Lung (tissue), 12 donors: ENCODE data around the gene TTC22. TPM values are rescaled to one million over a fixed set of nuclear protein-coding genes. Genes with fewer than 3 reads are reported as not detected.

Experiments
- ATAC-seq: fragments of 200-7000 bp; cut with Tn5 transposase; one replicate; pipeline ENCODE4 v1.9.1; 2020; ENCODE audit warnings: moderate number of reproducible peaks; ENCODE audit not compliant: insufficient read depth, low FRiP score
- DNase-seq, 3 donors: peaks; one replicate each; pipeline ENCODE4 v3.0.0-alpha.2; 2013 to 2017
- H3K27ac ChIP-seq, 2 donors: one replicate each; pipeline ENCODE4 v1.5.1; 2013; ENCODE audit warnings: mild to moderate bottlenecking in 2 of 2, moderate library complexity in 2 of 2, control low read depth in 1 of 2, inconsistent platforms in 1 of 2, low read depth in 1 of 2, low read length in 1 of 2
- H3K27me3 ChIP-seq, 3 donors: one replicate each; pipeline ENCODE4 v1.5.1; 2013; ENCODE audit warnings: low read length in 2 of 3; ENCODE audit not compliant: control insufficient read depth in 3 of 3, insufficient read depth in 3 of 3
- H3K36me3 ChIP-seq, 4 donors: one replicate each; pipeline ENCODE4 v1.5.1; 2013; ENCODE audit warnings: low read length in 4 of 4, mild to moderate bottlenecking in 1 of 4, moderate library complexity in 1 of 4; ENCODE audit not compliant: control insufficient read depth in 4 of 4, insufficient read depth in 4 of 4
- H3K4me1 ChIP-seq, 5 donors: one replicate each; pipeline ENCODE4 v1.5.1; 2013; ENCODE audit warnings: low read length in 5 of 5, mild to moderate bottlenecking in 2 of 5, moderate library complexity in 1 of 5; ENCODE audit not compliant: control insufficient read depth in 5 of 5, insufficient read depth in 5 of 5
- H3K4me3 ChIP-seq: one replicate; pipeline ENCODE4 v1.5.1; 2013; ENCODE audit warnings: mild to moderate bottlenecking, control low read depth, moderate library complexity
- H3K9ac ChIP-seq, 2 donors: one replicate each; pipeline ENCODE4 v1.5.1; 2013; ENCODE audit warnings: low read length in 2 of 2, control low read depth in 1 of 2; ENCODE audit not compliant: insufficient read depth in 1 of 2
- H3K9me3 ChIP-seq, 4 donors: one replicate each; pipeline ENCODE4 v1.5.1; 2013; ENCODE audit warnings: low read length in 3 of 4, mild to moderate bottlenecking in 1 of 4, moderate library complexity in 1 of 4; ENCODE audit not compliant: control insufficient read depth in 4 of 4, insufficient read depth in 3 of 4
- WGBS, 2 donors: extraction: QIAGEN DNeasy Blood & Tissue Kit; methylation state at CpG; one replicate each; pipeline ENCODE4 v1.1.7; 2013; 5-methylcytosine and 5-hydroxymethylcytosine counted together
- polyA plus RNA-seq, 2 donors: library from polyadenylated mRNA; stranded (reverse); fragments of 200-250 nt; gene quantifications; one replicate each; pipeline ENCODE4 v1.2.1, GENCODE V29; 2013
- total RNA-seq, 2 donors: library from RNA; depleted of rRNA in 1 of 2; stranded (reverse); fragments of >200 nt in 1 of 2; gene quantifications; one replicate each; pipeline ENCODE4 v1.2.1, GENCODE V29; 2014 to 2021
- TF ChIP-seq, protein P1 (sequence below): IDR thresholded peaks from 2 replicates; pipeline ENCODE4 v1.5.1; 2012; ENCODE audit warnings: mild to moderate bottlenecking; ENCODE audit errors: control extremely low read depth, extremely low read depth
- donor health status: control.
- donor health status: control.
- donor health status: Bipolar disorder and iron deficiency.
- donor health status: healthy.
- donor health status: DM: yes; HTN: yes; CAD: no.

Gene TTC22
- total and polyA plus RNA-seq, 4 donors, result 2.9 to 6.6 (median 3.5) TPM

GRCh38 chr1:54798769-54799641 lies 2.1 kb downstream of the TTC22 start:
- TF ChIP-seq, protein P1, sequence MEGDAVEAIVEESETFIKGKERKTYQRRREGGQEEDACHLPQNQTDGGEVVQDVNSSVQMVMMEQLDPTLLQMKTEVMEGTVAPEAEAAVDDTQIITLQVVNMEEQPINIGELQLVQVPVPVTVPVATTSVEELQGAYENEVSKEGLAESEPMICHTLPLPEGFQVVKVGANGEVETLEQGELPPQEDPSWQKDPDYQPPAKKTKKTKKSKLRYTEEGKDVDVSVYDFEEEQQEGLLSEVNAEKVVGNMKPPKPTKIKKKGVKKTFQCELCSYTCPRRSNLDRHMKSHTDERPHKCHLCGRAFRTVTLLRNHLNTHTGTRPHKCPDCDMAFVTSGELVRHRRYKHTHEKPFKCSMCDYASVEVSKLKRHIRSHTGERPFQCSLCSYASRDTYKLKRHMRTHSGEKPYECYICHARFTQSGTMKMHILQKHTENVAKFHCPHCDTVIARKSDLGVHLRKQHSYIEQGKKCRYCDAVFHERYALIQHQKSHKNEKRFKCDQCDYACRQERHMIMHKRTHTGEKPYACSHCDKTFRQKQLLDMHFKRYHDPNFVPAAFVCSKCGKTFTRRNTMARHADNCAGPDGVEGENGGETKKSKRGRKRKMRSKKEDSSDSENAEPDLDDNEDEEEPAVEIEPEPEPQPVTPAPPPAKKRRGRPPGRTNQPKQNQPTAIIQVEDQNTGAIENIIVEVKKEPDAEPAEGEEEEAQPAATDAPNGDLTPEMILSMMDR, result no peak
- Histone ChIP-seq H3K36me3 (no peaks in the 10 kb centered on the region), H3K27me3 (peaks cover 0 to 12% (median 6%) of the 10 kb centered on the region in 3 donors), H3K9ac (no peak overlapping the region), H3K27ac (peak overlapping the region in 1 of 2 donors; percentile 23), H3K9me3 (no peaks in the 10 kb centered on the region), H3K4me3 (no peak overlapping the region), H3K4me1 (peaks cover 0 to 14% (median 0%) of the 10 kb centered on the region in 5 donors)
- DNase-seq, result no peak
- ATAC-seq, result no peak
- WGBS, 2 donors, result 42 to 49% methylated on average over 6 of the region's 6 CpGs

- peaks cover 0 to 14% (median 0%) of the 10 kb centered on the region in 5 donors for H3K4me1 ChIP-seq
- peaks cover 0 to 12% (median 6%) of the 10 kb centered on the region in 3 donors for H3K27me3 ChIP-seq
- TF ChIP-seq, protein P1, result no peak
- H3K9me3 ChIP-seq, result no peaks in the 10 kb centered on the region
- no peak for ATAC-seq
- no peak overlapping the region for H3K4me3 ChIP-seq
- no peaks in the 10 kb centered on the region for H3K36me3 ChIP-seq
- 69 to 78% methylated on average over 3 of the region's 3 CpGs for WGBS, 2 donors
- H3K9ac ChIP-seq, result no peak overlapping the region
- no peak overlapping the region for H3K27ac ChIP-seq
- no peak for DNase-seq
These were observed 2.9 kb downstream of the TTC22 start for GRCh38 chr1:54798206-54798605.

GRCh38 chr1:54796902-54797301 lies 4.2 kb downstream of the TTC22 start:
- H3K27ac ChIP-seq, result no peak overlapping the region
- no peak overlapping the region for H3K9ac ChIP-seq
- H3K4me1 ChIP-seq, result peaks cover 0 to 18% (median 0%) of the 10 kb centered on the region in 5 donors
- WGBS, 2 donors, result 91 to 98% methylated on average over 2 of the region's 2 CpGs
- peaks cover 0 to 10% (median 6%) of the 10 kb centered on the region in 3 donors for H3K27me3 ChIP-seq
- DNase-seq, result no peak
- H3K9me3 ChIP-seq, result peaks cover 0 to 7% (median 1%) of the 10 kb centered on the region in 4 donors
- no peak for ATAC-seq
- TF ChIP-seq, protein P1, result no peak
- no peaks in the 10 kb centered on the region for H3K36me3 ChIP-seq
- H3K4me3 ChIP-seq, result no peak overlapping the region
